T-helper 2 cell treated with Interferon-gamma antibody and Interleukin-4, amounts not matched to agents 100 ng/mL and 5 ng/mL, for 36 hours (primary cell): ENCODE measurements around the gene GOLGA8N. TPM values are rescaled to one million over a fixed set of nuclear protein-coding genes. Genes with fewer than 3 reads are reported as not detected.

Experiments
- intact Hi-C: fragments of 100-400 bp; cut with micrococcal nuclease; formaldehyde crosslinking; loops from one replicate; pipeline ENCODE4 v1.15.1; 2023
- total RNA-seq: library from RNA; stranded (reverse); gene quantifications from 2 replicates; pipeline ENCODE4 v1.2.3, GENCODE V29; 2022

GOLGA8N gene
- total RNA-seq, 1 donor from 2014 or later, result 26.7 TPM

DNA sequence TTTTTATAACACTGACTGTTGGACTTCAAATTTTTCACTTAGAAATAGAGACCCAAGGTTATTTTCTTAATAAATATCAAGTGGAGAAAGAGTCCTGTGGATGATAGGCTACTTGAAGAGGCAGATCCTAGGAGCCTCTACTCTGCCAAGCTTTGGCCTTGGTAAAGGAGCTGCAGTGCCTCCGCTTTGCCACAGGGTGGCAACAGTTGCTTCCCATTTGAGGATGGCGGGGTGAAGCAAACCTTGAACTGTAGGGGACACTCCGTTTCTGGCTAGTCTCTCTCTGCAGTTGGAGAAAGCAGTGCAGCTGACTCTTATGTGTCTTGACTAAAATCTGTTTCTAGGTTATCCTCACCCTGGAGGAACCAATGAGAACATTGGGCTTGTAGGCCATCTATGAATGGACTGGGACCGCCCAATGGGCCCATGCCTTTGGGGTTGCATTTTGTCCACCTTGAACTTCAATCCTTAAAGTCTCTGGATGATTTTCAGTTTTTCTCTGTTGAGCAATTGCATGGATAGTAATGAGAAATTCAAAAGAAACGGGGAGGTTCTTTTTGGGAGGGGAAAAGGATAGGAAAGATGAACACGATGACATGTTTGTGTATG lies 58.1 kb downstream of the GOLGA8N start:
- intact Hi-C loops, result no loop called here

DNA sequence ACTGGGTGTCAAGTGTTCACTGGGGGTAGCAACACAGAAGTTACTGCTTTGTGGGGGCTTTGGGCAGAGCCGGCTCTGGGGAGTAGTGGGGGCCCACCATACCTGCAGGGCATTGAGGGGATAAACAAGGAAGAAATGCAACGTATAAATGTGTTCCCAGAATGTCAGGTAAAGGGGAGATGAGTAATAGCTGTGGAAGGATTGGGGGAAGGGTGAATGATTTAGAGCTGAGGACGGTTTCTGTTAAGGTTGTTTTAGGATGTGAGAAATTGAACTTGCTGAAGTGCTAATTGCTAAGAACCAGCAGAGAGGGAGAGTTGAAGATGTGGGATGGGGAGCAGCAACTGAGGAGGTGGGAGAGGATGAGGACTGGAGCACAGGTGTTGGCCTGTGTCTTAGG lies 58.9 kb downstream of the GOLGA8N start:
- intact Hi-C loops, result no loop called here

DNA sequence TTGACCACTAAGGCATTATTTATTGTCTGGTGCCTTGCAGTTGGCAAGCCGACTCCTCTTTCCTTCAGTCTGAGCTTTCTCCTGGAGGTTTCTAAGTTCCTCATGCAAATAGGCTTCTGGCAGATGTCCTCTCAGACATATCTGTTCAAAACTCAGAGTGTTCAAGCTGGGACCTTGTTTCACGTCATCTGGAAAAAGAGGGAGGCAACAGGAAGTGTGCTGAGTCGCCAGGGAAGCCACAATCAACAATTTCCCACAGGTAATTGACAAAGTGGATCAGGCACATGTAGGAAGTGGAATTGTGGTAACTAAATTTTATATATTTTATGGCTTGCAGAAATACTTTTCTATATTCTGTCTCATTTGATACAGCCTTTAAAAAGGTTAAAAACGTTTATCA lies 62.8 kb downstream of the GOLGA8N start:
- intact Hi-C loops, result no loop called here

DNA sequence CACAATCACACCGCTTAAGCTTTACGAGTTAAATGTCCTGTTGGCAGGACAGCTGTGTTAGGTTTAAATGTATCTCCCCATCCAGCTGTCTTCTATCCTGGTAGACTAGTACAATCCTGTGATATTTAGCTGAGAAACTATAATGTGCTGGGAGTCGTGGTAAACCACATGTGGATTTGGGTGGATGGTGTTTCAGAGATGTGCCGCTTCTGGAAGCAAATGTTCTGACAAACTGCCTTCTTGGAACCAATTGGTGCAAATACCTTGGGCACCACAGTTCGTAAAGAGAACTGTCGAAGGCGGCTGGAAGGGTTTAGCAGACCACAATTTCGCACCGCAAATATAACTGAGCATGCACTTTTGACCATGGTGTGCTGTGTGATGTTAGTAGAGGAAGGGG lies 63.2 kb downstream of the GOLGA8N start:
- intact Hi-C loops, result no loop called here

Other genes starting within 250 kb of the GOLGA8N start
- 1.2 and 1.9 TPM in 2 replicates for gene GOLGA8K, start 190.2 kb upstream of the GOLGA8N start, total RNA-seq
- 5.3 and 5.7 TPM in 2 replicates for gene GOLGA8O, start 137.8 kb upstream of the GOLGA8N start, total RNA-seq
- 133 and 143 TPM in 2 replicates for gene ARHGAP11A, start 22.0 kb downstream of the GOLGA8N start, total RNA-seq
- 2.9 and 4.1 TPM in 2 replicates for gene SCG5, start 48.3 kb downstream of the GOLGA8N start, total RNA-seq
- gene GREM1, start 124.5 kb downstream of the GOLGA8N start, total RNA-seq, result not detected in 2 replicates